ENCODE measurements around the gene BEGAIN.

The BEGAIN gene

DNA sequence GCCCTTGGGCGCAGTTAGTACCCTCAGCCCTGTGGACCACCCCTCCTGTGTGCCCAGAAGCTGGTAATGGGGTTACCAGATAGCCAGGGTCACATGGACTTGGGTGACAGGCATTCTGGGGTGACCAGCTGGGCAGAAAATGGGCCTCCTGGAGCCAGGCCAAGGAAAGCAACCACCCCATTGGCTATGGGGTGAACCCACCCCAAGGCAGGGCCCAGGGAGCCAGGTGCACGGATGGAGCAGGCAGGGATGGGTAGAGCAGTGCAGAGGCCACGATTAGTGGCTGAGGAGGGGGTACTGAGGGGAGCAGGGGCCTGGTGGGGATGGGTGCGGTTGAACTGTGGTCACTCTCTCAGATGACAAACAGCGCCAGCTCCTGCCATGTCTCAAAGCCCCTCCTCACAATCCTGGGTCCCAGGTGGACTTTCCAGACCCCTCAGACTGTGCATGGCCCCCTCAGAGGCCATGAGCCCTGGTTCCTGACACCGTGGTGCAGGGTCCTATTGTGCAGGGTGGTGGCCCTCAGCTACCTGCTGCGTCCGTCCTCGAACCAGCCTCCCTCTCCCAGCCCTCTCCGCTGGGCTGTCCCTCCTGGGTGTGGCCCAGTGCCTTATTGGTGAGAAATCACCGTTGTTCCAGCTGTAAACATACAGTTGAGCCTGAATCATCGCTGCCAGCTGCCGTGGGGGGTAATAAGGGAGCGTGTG is 23.4 kb upstream of the BEGAIN start:
- no CpG with 5 or more reads among the region's 14 CpGs for WGBS, 2 donors (ENCODE audit: extremely low coverage in 2 of 2, insufficient read length in 2 of 2, insufficient replicate concordance in 1 of 2)
- DNase-seq (ENCODE audit: low spot score), result no peak
- no peaks in the 10 kb centered on the region for H3K36me3 ChIP-seq (replicated peaks in 1 of 2; ENCODE audit: control insufficient read depth in 2 of 2, insufficient read depth in 2 of 2, low read length in 2 of 2)

DNA sequence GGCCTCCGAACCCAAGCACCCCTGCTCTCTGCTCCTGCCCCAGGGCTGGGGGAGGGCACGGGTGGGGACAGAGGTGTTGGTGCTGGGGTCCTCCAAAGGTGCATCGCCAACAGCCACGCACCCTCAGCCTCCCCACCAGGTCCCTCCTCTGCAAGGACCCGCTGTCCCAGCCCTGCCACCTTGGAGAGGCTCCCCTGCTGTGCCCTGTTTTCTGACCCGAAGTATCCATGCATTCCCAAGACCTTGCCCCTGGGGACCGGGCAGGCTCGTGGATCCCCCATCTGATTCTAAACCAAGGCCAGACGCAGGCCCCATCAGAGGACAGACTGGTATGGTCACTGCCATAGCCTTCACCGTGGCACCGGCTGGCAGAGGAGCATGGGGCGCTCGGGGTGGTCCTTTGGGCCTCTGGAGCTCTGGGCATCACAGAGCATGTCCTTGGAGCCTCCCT is 22.7 kb upstream of the BEGAIN start:
- Histone ChIP-seq H3K9ac (ENCODE audit: low read depth, low read length, poor library complexity) (peak overlapping the region; percentile 27), H3K4me3 (ENCODE audit: low read length in 2 of 2) (no peak overlapping the region), H4K8ac (ENCODE audit: low read depth, low read length) (no peak overlapping the region), H3K9me3 (replicated peaks in 1 of 2; ENCODE audit: control insufficient read depth in 2 of 2, insufficient read depth in 1 of 2, low read depth in 1 of 2, low read length in 2 of 2) (no peaks in the 10 kb centered on the region), H4K91ac (ENCODE audit: low read depth, low read length, poor library complexity) (no peak overlapping the region), H3K14ac (ENCODE audit: low read length) (no peak overlapping the region), H3K4me2 (ENCODE audit: insufficient read depth, low read length, poor library complexity, severe bottlenecking) (no peak overlapping the region), H2AFZ (ENCODE audit: low read length) (no peak overlapping the region), H2BK120ac (ENCODE audit: low read depth, low read length) (no peak overlapping the region), H3K4ac (ENCODE audit: low read length) (no peak overlapping the region), H3K79me1 (ENCODE audit: low read depth, low read length) (peaks cover 2% of the 10 kb centered on the region), H2BK15ac (ENCODE audit: low read length) (peak overlapping the region; percentile 90), H3K27me3 (ENCODE audit: control insufficient read depth in 3 of 3, insufficient read depth in 3 of 3, low read depth in 1 of 3, low read length in 3 of 3) (no peaks in the 10 kb centered on the region), H2BK5ac (ENCODE audit: low read length) (no peak overlapping the region), H3K27ac (replicated peaks; ENCODE audit: low read length) (no peak overlapping the region), H3K18ac (ENCODE audit: low read length) (peak overlapping the region; percentile 52), H2BK12ac (ENCODE audit: low read length) (no peak overlapping the region), H3K23ac (ENCODE audit: low read depth, low read length, poor library complexity) (no peak overlapping the region), H2AK5ac (ENCODE audit: low read depth, low read length) (peak overlapping the region; percentile 93), H3K36me3 (replicated peaks in 1 of 2; ENCODE audit: control insufficient read depth in 2 of 2, insufficient read depth in 2 of 2, low read length in 2 of 2) (no peaks in the 10 kb centered on the region), H3K4me1 (ENCODE audit: control insufficient read depth in 2 of 2, insufficient read depth in 1 of 2, low read depth in 1 of 2, low read length in 2 of 2) (peaks cover 8 to 9% of the 10 kb centered on the region in 2 donors)
- no peak for DNase-seq (ENCODE audit: low spot score)
- WGBS, 2 donors (ENCODE audit: extremely low coverage in 2 of 2, insufficient read length in 2 of 2, insufficient replicate concordance in 1 of 2), result no CpG with 5 or more reads among the region's 13 CpGs

More for the DNA sequence above, 23.4 kb upstream of the BEGAIN start:
- no peak overlapping the region for H3K9ac ChIP-seq (ENCODE audit: low read depth, low read length, poor library complexity)
- no peak overlapping the region for H2AFZ ChIP-seq (ENCODE audit: low read length)
- H2AK5ac ChIP-seq (ENCODE audit: low read depth, low read length), result peak overlapping the region; percentile 93
- H2BK15ac ChIP-seq (ENCODE audit: low read length), result peak overlapping the region; percentile 90
- no peak overlapping the region for H3K27ac ChIP-seq (replicated peaks; ENCODE audit: low read length)
- H3K9me3 ChIP-seq (replicated peaks in 1 of 2; ENCODE audit: control insufficient read depth in 2 of 2, insufficient read depth in 1 of 2, low read depth in 1 of 2, low read length in 2 of 2), result no peaks in the 10 kb centered on the region
- H2BK12ac ChIP-seq (ENCODE audit: low read length), result peak overlapping the region; percentile 48
- H3K4me3 ChIP-seq (ENCODE audit: low read length in 2 of 2), result peak overlapping the region in 1 of 2 donors; percentile 11
- no peak overlapping the region for H4K91ac ChIP-seq (ENCODE audit: low read depth, low read length, poor library complexity)
- peaks cover 7 to 8% of the 10 kb centered on the region in 2 donors for H3K4me1 ChIP-seq (ENCODE audit: control insufficient read depth in 2 of 2, insufficient read depth in 1 of 2, low read depth in 1 of 2, low read length in 2 of 2)
- peak overlapping the region; percentile 89 for H4K8ac ChIP-seq (ENCODE audit: low read depth, low read length)
- H3K27me3 ChIP-seq (ENCODE audit: control insufficient read depth in 3 of 3, insufficient read depth in 3 of 3, low read depth in 1 of 3, low read length in 3 of 3), result no peaks in the 10 kb centered on the region
- H2BK120ac ChIP-seq (ENCODE audit: low read depth, low read length), result peak overlapping the region; percentile 47
- H3K4ac ChIP-seq (ENCODE audit: low read length), result no peak overlapping the region
- peak overlapping the region; percentile 73 for H2BK5ac ChIP-seq (ENCODE audit: low read length)
- peaks cover 2% of the 10 kb centered on the region for H3K79me1 ChIP-seq (ENCODE audit: low read depth, low read length)
- peak overlapping the region; percentile 63 for H3K18ac ChIP-seq (ENCODE audit: low read length)
- H3K4me2 ChIP-seq (ENCODE audit: insufficient read depth, low read length, poor library complexity, severe bottlenecking), result no peak overlapping the region
- no peak overlapping the region for H3K23ac ChIP-seq (ENCODE audit: low read depth, low read length, poor library complexity)
- H3K14ac ChIP-seq (ENCODE audit: low read length), result no peak overlapping the region

DNA sequence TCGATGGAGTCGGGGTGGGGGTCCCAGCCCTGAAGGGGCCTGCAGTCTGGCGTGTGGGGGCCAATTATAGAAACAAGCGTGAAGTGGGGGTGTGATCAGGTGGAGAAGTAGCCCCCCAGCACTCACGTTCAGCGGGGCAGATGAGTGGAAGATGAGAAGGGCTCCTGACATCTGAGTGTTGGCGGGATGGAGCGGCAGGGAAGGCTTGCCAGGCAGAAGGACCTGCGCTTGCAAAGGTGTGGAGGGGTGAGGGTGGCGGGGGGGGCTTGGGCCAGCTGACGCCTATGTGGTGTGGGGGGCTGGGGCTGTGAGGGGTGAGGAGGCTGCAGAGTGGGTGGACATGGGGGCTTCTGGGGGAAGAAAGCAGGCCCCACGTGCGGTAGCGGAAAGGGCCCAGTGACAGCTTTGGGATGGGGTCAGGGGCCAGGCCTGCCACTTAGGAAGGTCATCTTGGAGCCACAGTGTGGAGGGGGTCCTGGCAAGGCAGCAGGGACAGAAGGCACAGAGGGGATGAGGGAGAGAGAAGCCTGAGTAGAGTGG is 22.2 kb upstream of the BEGAIN start:
- no peak overlapping the region for H2BK120ac ChIP-seq (ENCODE audit: low read depth, low read length)
- no peak overlapping the region for H3K27ac ChIP-seq (replicated peaks; ENCODE audit: low read length)
- no peak overlapping the region for H2BK15ac ChIP-seq (ENCODE audit: low read length)
- no peak for DNase-seq (ENCODE audit: low spot score)
- no CpG with 5 or more reads among the region's 14 CpGs for WGBS, 2 donors (ENCODE audit: extremely low coverage in 2 of 2, insufficient read length in 2 of 2, insufficient replicate concordance in 1 of 2)
- H2AK5ac ChIP-seq (ENCODE audit: low read depth, low read length), result peak overlapping the region; percentile 87
- no peak overlapping the region for H2BK5ac ChIP-seq (ENCODE audit: low read length)
- H3K9me3 ChIP-seq (replicated peaks in 1 of 2; ENCODE audit: control insufficient read depth in 2 of 2, insufficient read depth in 1 of 2, low read depth in 1 of 2, low read length in 2 of 2), result no peaks in the 10 kb centered on the region
- no peak overlapping the region for H4K91ac ChIP-seq (ENCODE audit: low read depth, low read length, poor library complexity)
- H3K79me1 ChIP-seq (ENCODE audit: low read depth, low read length), result peaks cover 2% of the 10 kb centered on the region
- no peak overlapping the region for H3K23ac ChIP-seq (ENCODE audit: low read depth, low read length, poor library complexity)
- no peaks in the 10 kb centered on the region for H3K27me3 ChIP-seq (ENCODE audit: control insufficient read depth in 3 of 3, insufficient read depth in 3 of 3, low read depth in 1 of 3, low read length in 3 of 3)
- peak overlapping the region; percentile 66 for H3K18ac ChIP-seq (ENCODE audit: low read length)
- no peak overlapping the region for H3K4me2 ChIP-seq (ENCODE audit: insufficient read depth, low read length, poor library complexity, severe bottlenecking)
- no peak overlapping the region for H3K9ac ChIP-seq (ENCODE audit: low read depth, low read length, poor library complexity)
- no peak overlapping the region for H3K4me3 ChIP-seq (ENCODE audit: low read length in 2 of 2)
- H4K8ac ChIP-seq (ENCODE audit: low read depth, low read length), result no peak overlapping the region
- no peak overlapping the region for H2BK12ac ChIP-seq (ENCODE audit: low read length)
- no peaks in the 10 kb centered on the region for H3K36me3 ChIP-seq (replicated peaks in 1 of 2; ENCODE audit: control insufficient read depth in 2 of 2, insufficient read depth in 2 of 2, low read length in 2 of 2)
- no peak overlapping the region for H3K4ac ChIP-seq (ENCODE audit: low read length)
- peaks cover 9 to 10% of the 10 kb centered on the region in 2 donors for H3K4me1 ChIP-seq (ENCODE audit: control insufficient read depth in 2 of 2, insufficient read depth in 1 of 2, low read depth in 1 of 2, low read length in 2 of 2)
- no peak overlapping the region for H2AFZ ChIP-seq (ENCODE audit: low read length)
- H3K14ac ChIP-seq (ENCODE audit: low read length), result no peak overlapping the region

DNA sequence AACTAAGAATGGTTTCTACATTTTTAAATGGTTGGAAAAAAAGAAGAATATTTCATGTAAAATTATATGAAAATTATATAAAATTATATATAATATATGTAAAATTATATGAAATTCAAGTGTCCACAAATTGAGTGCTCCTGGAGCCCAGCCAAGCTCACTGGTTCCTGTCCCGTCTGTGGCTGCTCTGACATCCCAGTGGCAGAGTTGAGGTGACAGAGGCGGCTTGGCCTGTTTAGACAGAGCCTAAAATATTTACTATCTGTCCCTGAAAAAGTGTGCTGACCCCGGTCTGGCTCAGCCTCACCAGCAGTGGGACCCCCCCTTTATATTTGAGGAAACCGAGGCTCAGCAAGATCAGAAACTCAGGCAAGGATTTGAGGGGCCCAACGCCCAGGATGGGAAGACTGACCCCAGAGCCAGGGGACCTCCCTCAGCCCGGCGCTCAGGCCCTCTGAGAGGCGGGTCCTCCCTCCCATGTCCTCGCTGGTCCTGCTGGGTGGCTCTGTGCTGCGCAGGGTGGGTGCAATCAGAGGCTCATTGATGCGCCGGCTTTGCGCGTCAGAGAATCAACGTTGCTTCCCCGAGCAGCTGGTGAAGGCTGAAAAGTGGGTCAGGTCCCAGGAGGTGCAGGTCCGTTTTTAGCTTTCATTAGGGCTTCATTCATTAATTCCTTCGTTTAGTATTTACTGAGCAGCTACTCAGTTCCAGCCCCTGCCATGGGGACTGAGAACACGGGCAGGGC is 21.5 kb upstream of the BEGAIN start:
- no peak overlapping the region for H3K4me3 ChIP-seq (ENCODE audit: low read length in 2 of 2)
- WGBS, 2 donors (ENCODE audit: extremely low coverage in 2 of 2, insufficient read length in 2 of 2, insufficient replicate concordance in 1 of 2), result no CpG with 5 or more reads among the region's 19 CpGs
- H2AK5ac ChIP-seq (ENCODE audit: low read depth, low read length), result peak overlapping the region; percentile 87
- no peak overlapping the region for H2AFZ ChIP-seq (ENCODE audit: low read length)
- H3K9me3 ChIP-seq (replicated peaks in 1 of 2; ENCODE audit: control insufficient read depth in 2 of 2, insufficient read depth in 1 of 2, low read depth in 1 of 2, low read length in 2 of 2), result no peaks in the 10 kb centered on the region
- H3K4ac ChIP-seq (ENCODE audit: low read length), result no peak overlapping the region
- DNase-seq (ENCODE audit: low spot score), result no peak
- no peak overlapping the region for H3K27ac ChIP-seq (replicated peaks; ENCODE audit: low read length)
- no peak overlapping the region for H3K23ac ChIP-seq (ENCODE audit: low read depth, low read length, poor library complexity)
- no peak overlapping the region for H2BK120ac ChIP-seq (ENCODE audit: low read depth, low read length)
- H3K4me1 ChIP-seq (ENCODE audit: control insufficient read depth in 2 of 2, insufficient read depth in 1 of 2, low read depth in 1 of 2, low read length in 2 of 2), result peaks cover 9 to 10% of the 10 kb centered on the region in 2 donors
- H3K4me2 ChIP-seq (ENCODE audit: insufficient read depth, low read length, poor library complexity, severe bottlenecking), result no peak overlapping the region
- H3K27me3 ChIP-seq (ENCODE audit: control insufficient read depth in 3 of 3, insufficient read depth in 3 of 3, low read depth in 1 of 3, low read length in 3 of 3), result no peaks in the 10 kb centered on the region
- no peak overlapping the region for H2BK5ac ChIP-seq (ENCODE audit: low read length)
- H3K14ac ChIP-seq (ENCODE audit: low read length), result no peak overlapping the region
- H2BK12ac ChIP-seq (ENCODE audit: low read length), result no peak overlapping the region
- H3K36me3 ChIP-seq (replicated peaks in 1 of 2; ENCODE audit: control insufficient read depth in 2 of 2, insufficient read depth in 2 of 2, low read length in 2 of 2), result no peaks in the 10 kb centered on the region
- H2BK15ac ChIP-seq (ENCODE audit: low read length), result no peak overlapping the region
- no peak overlapping the region for H4K91ac ChIP-seq (ENCODE audit: low read depth, low read length, poor library complexity)
- no peak overlapping the region for H3K9ac ChIP-seq (ENCODE audit: low read depth, low read length, poor library complexity)
- no peak overlapping the region for H4K8ac ChIP-seq (ENCODE audit: low read depth, low read length)
- peaks cover 2% of the 10 kb centered on the region for H3K79me1 ChIP-seq (ENCODE audit: low read depth, low read length)
- no peak overlapping the region for H3K18ac ChIP-seq (ENCODE audit: low read length)

Measured in neuronal stem cell (in vitro differentiated cells).